GM18505 (cell line): ENCODE data around the gene ABI3BP.

Experiments
- ATAC-seq: cut with Tn5 transposase; IDR thresholded peaks from one replicate; pipeline ENCODE4 v1.9.1; 2021; ENCODE audit not compliant: unreplicated experiment
- POLR2A ChIP-seq: IDR thresholded peaks from 4 replicates; pipeline ENCODE4 v1.6.1; 2011; ENCODE audit warnings: borderline replicate concordance; ENCODE audit not compliant: insufficient read depth, insufficient read length; ENCODE audit errors: extremely low read depth

The ABI3BP gene

GRCh38 chr3:100912976-100913545 lies 80.2 kb downstream of the ABI3BP start:
- no peak for ATAC-seq

GRCh38 chr3:100912571-100912970 lies 80.7 kb downstream of the ABI3BP start:
- no peak for ATAC-seq
- no peak for TF ChIP-seq POLR2A

More at GRCh38 chr3:100912976-100913545, 80.2 kb downstream of the ABI3BP start:
- TF ChIP-seq POLR2A = no peak

GRCh38 chr3:100911956-100912355 lies 81.3 kb downstream of the ABI3BP start:
- TF ChIP-seq POLR2A = no peak
- no peak for ATAC-seq

- ATAC-seq = no peak
- TF ChIP-seq POLR2A = no peak
Measured at GRCh38 chr3:100910986-100911385, 82.2 kb downstream of the ABI3BP start.

- no peak for ATAC-seq
- no peak for TF ChIP-seq POLR2A
Measured at GRCh38 chr3:100902572-100902971, 90.6 kb downstream of the ABI3BP start.

GRCh38 chr3:100900671-100901335 lies 92.4 kb downstream of the ABI3BP start:
- no peak for TF ChIP-seq POLR2A

GRCh38 chr3:100899440-100900091 lies 93.7 kb downstream of the ABI3BP start:
- TF ChIP-seq POLR2A = no peak
- ATAC-seq = peak; percentile 80

More at GRCh38 chr3:100900671-100901335, 92.4 kb downstream of the ABI3BP start:
- no peak for ATAC-seq

- no peak for ATAC-seq
Measured at GRCh38 chr3:100898681-100899080, 94.5 kb downstream of the ABI3BP start.

GRCh38 chr3:100896994-100897393 lies 96.2 kb downstream of the ABI3BP start:
- no peak for ATAC-seq
- no peak for TF ChIP-seq POLR2A

More at GRCh38 chr3:100898681-100899080, 94.5 kb downstream of the ABI3BP start:
- TF ChIP-seq POLR2A = no peak

GRCh38 chr3:100893590-100893989 lies 99.6 kb downstream of the ABI3BP start:
- no peak for TF ChIP-seq POLR2A
- no peak for ATAC-seq

GRCh38 chr3:100893108-100893507 lies 100.1 kb downstream of the ABI3BP start:
- ATAC-seq = no peak
- TF ChIP-seq POLR2A = no peak

GRCh38 chr3:100891827-100892226 lies 101.4 kb downstream of the ABI3BP start:
- no peak for ATAC-seq
- TF ChIP-seq POLR2A = no peak

- ATAC-seq = no peak
Measured at GRCh38 chr3:100891033-100891432, 102.2 kb downstream of the ABI3BP start.

GRCh38 chr3:100888881-100889280 lies 104.3 kb downstream of the ABI3BP start:
- ATAC-seq = no peak
- no peak for TF ChIP-seq POLR2A

More at GRCh38 chr3:100891033-100891432, 102.2 kb downstream of the ABI3BP start:
- TF ChIP-seq POLR2A = no peak
